Suprapubic skin (tissue), 4 donors: ENCODE measurements around the gene RNF167. TPM values are rescaled to one million over a fixed set of nuclear protein-coding genes. Genes with fewer than 3 reads are reported as not detected.

ENCODE experiments used
- DNase-seq, 2 donors: peaks; one replicate each; pipeline ENCODE4 v3.0.0-alpha.2; 2019; ENCODE audit warnings: low spot score in 2 of 2
- H3K27ac ChIP-seq: fragments of 200-600 bp; sonication (generic); one replicate; pipeline ENCODE4 v1.5.1; 2019
- H3K27me3 ChIP-seq: fragments of 200-600 bp; sonication (generic); one replicate; pipeline ENCODE4 v1.5.1; 2019
- H3K36me3 ChIP-seq: fragments of 200-600 bp; sonication (generic); one replicate; pipeline ENCODE4 v1.5.1; 2019
- H3K4me1 ChIP-seq: fragments of 200-600 bp; sonication (generic); one replicate; pipeline ENCODE4 v1.5.1; 2019
- H3K4me3 ChIP-seq: fragments of 200-600 bp; sonication (generic); one replicate; pipeline ENCODE4 v1.5.1; 2019; ENCODE audit warnings: mild to moderate bottlenecking
- H3K9me3 ChIP-seq: fragments of 200-600 bp; sonication (generic); one replicate; pipeline ENCODE4 v1.5.1; 2019
- CTCF ChIP-seq, 2 donors: fragments of 200-600 bp in 1 of 2; fragments of 450-650 bp in 1 of 2; sonication (generic) in 1 of 2; IDR thresholded peaks; one replicate each; pipeline ENCODE4 v1.5.1; 2016 to 2019; ENCODE audit warnings: antibody characterized with exemption in 2 of 2, mild to moderate bottlenecking in 1 of 2, moderate library complexity in 1 of 2
- EP300 ChIP-seq: sonication (generic); formaldehyde crosslinking; IDR thresholded peaks from one replicate; pipeline ENCODE4 v1.6.1; 2017; ENCODE audit warnings: antibody characterized with exemption
- POLR2A ChIP-seq, 2 donors: fragments of 450-650 bp; IDR thresholded peaks; one replicate each; pipeline ENCODE4 v1.6.1; 2017; ENCODE audit warnings: antibody characterized with exemption in 2 of 2, mild to moderate bottlenecking in 2 of 2, moderate library complexity in 2 of 2
- POLR2AphosphoS5 ChIP-seq, 3 donors: sonication (generic); formaldehyde crosslinking; IDR thresholded peaks; one replicate each; pipeline ENCODE4 v1.6.1; 2017; ENCODE audit warnings: antibody characterized with exemption in 3 of 3
- WGBS: methylation state at CpG from one replicate; pipeline ENCODE4 v1.1.5; 2018; 5-methylcytosine and 5-hydroxymethylcytosine counted together
- total RNA-seq, 4 donors: library from RNA; depleted of rRNA; stranded (reverse); fragments of >200 nt; gene quantifications; one replicate each; pipeline ENCODE4 v1.1.0, GENCODE V29; 2016

The RNF167 gene
- total RNA-seq, 4 donors from 2014 or later: 74.1 to 118 (median 99.4) TPM

- 97% methylated on average over 15 of the region's 15 CpGs for WGBS
Observed at GRCh38 chr17:4965311-4965986, 25.4 kb downstream of the RNF167 start.

GRCh38 chr17:4966844-4967538 lies 26.9 kb downstream of the RNF167 start:
- Histone ChIP-seq H3K27ac (peak overlapping the region; percentile 90), H3K27me3 (no peaks in the 10 kb centered on the region), H3K9me3 (no peaks in the 10 kb centered on the region), H3K36me3 (peaks cover 21% of the 10 kb centered on the region), H3K4me1 (peaks cover 38% of the 10 kb centered on the region), H3K4me3 (peak overlapping the region; percentile 55)
- peak; percentile 99 for DNase-seq
- TF ChIP-seq POLR2A (IDR thresholded peaks at IDR 0.05) (no peak), EP300 (no peak), POLR2AphosphoS5 (IDR thresholded peaks at IDR 0.05) (no peak), CTCF (IDR thresholded peaks at IDR 0.05) (no peak)
- under 1% methylated on average over 36 of the region's 42 CpGs for WGBS

More at GRCh38 chr17:4965311-4965986, 25.4 kb downstream of the RNF167 start:
- Histone ChIP-seq H3K27ac (peak overlapping the region; percentile 85), H3K36me3 (peaks cover 15% of the 10 kb centered on the region), H3K27me3 (no peaks in the 10 kb centered on the region), H3K9me3 (no peaks in the 10 kb centered on the region), H3K4me1 (peaks cover 38% of the 10 kb centered on the region), H3K4me3 (no peak overlapping the region)
- DNase-seq: no peak
- no peak for TF ChIP-seq CTCF (IDR thresholded peaks at IDR 0.05)
- TF ChIP-seq EP300: no peak
- TF ChIP-seq POLR2A (IDR thresholded peaks at IDR 0.05): no peak
- TF ChIP-seq POLR2AphosphoS5 (IDR thresholded peaks at IDR 0.05): no peak

GRCh38 chr17:4967539-4968485 lies 27.7 kb downstream of the RNF167 start, which contains the start of gene SPAG7:
Gene SPAG7, minus strand, starts transcription at chr17:4967817. Its CDS starts 13 bp downstream, at chr17:4967804.
- Histone ChIP-seq H3K9me3 (no peaks in the 10 kb centered on the region), H3K4me3 (peak within 1 kb of the TSS; percentile 55), H3K27me3 (no peaks in the 10 kb centered on the region), H3K4me1 (peaks cover 38% of the 10 kb centered on the region), H3K36me3 (peaks cover 29% of the 10 kb centered on the region), H3K27ac (peak within 1 kb of the TSS; percentile 90)
- TF ChIP-seq POLR2A (IDR thresholded peaks at IDR 0.05) (peak in 1 of 2 donors; percentile 43), EP300 (no peak), POLR2AphosphoS5 (IDR thresholded peaks at IDR 0.05) (peak; percentile 67 to 93 (median 78)), CTCF (IDR thresholded peaks at IDR 0.05) (no peak)
- 2% methylated on average over 47 of the region's 66 CpGs for WGBS
- DNase-seq: peak; percentile 96 to 98

GRCh38 chr17:4968486-4969046 lies 28.5 kb downstream of the RNF167 start:
- Histone ChIP-seq H3K4me1 (peaks cover 38% of the 10 kb centered on the region), H3K27ac (peak overlapping the region; percentile 90), H3K4me3 (peak overlapping the region; percentile 55), H3K27me3 (no peaks in the 10 kb centered on the region), H3K36me3 (peaks cover 36% of the 10 kb centered on the region), H3K9me3 (no peaks in the 10 kb centered on the region)
- 32% methylated on average over 23 of the region's 23 CpGs for WGBS
- DNase-seq: no peak
- TF ChIP-seq POLR2A (IDR thresholded peaks at IDR 0.05) (no peak), EP300 (no peak), CTCF (IDR thresholded peaks at IDR 0.05) (no peak), POLR2AphosphoS5 (IDR thresholded peaks at IDR 0.05) (no peak)
